Parathyroid adenoma (tissue), 2 donors: ENCODE measurements around the gene RASAL2.

Experiments used
- H2AFZ ChIP-seq: fragments of 300-600 bp; sonication (generic); one replicate; pipeline ENCODE4 v1.7.0; 2017; ENCODE audit warnings: antibody characterized with exemption, mild to moderate bottlenecking
- H3K27ac ChIP-seq: fragments of 300-600 bp; sonication (generic); one replicate; pipeline ENCODE4 v1.7.0; 2017
- H3K27me3 ChIP-seq: fragments of 300-600 bp; sonication (generic); one replicate; pipeline ENCODE4 v1.7.0; 2017; ENCODE audit warnings: low read length; ENCODE audit not compliant: control insufficient read depth, insufficient read depth
- H3K36me3 ChIP-seq: fragments of 300-600 bp; sonication (generic); one replicate; pipeline ENCODE4 v1.7.0; 2017; ENCODE audit warnings: low read length; ENCODE audit not compliant: control insufficient read depth, insufficient read depth
- H3K4me1 ChIP-seq: fragments of 300-600 bp; sonication (generic); one replicate; pipeline ENCODE4 v1.7.0; 2017; ENCODE audit warnings: control low read depth
- H3K4me2 ChIP-seq: fragments of 300-600 bp; sonication (generic); one replicate; pipeline ENCODE4 v1.7.0; 2017; ENCODE audit warnings: low read length
- H3K4me3 ChIP-seq: fragments of 300-600 bp; sonication (generic); one replicate; pipeline ENCODE4 v1.7.0; 2017; ENCODE audit warnings: low read depth, low read length
- H3K79me2 ChIP-seq: fragments of 300-600 bp; sonication (generic); one replicate; pipeline ENCODE4 v1.7.0; 2017; ENCODE audit warnings: control low read depth
- H3K9ac ChIP-seq: fragments of 300-600 bp; sonication (generic); one replicate; pipeline ENCODE4 v1.7.0; 2017; ENCODE audit warnings: mild to moderate bottlenecking
- H3K9me3 ChIP-seq: fragments of 300-600 bp; sonication (generic); one replicate; pipeline ENCODE4 v1.7.0; 2017; ENCODE audit warnings: low read length; ENCODE audit not compliant: control insufficient read depth
- TF ChIP-seq, protein P1 (sequence below): fragments of 300-600 bp; sonication (generic); IDR thresholded peaks from one replicate; pipeline ENCODE4 v1.7.0; 2017; ENCODE audit warnings: antibody characterized with exemption, mild to moderate bottlenecking
- donor health status: primary hyperparathyroidism.

The RASAL2 gene

GRCh38 chr1:178408871-178409270 is 315.0 kb downstream of the RASAL2 start:
- Histone ChIP-seq H3K4me3 (no peak overlapping the region), H3K36me3 (no peaks in the 10 kb centered on the region), H3K4me1 (no peaks in the 10 kb centered on the region), H3K27me3 (no peaks in the 10 kb centered on the region), H3K27ac (no peak overlapping the region), H3K9ac (no peak overlapping the region), H3K79me2 (no peaks in the 10 kb centered on the region), H3K4me2 (no peak overlapping the region), H2AFZ (no peak overlapping the region), H3K9me3 (no peaks in the 10 kb centered on the region)
- TF ChIP-seq, protein P1, sequence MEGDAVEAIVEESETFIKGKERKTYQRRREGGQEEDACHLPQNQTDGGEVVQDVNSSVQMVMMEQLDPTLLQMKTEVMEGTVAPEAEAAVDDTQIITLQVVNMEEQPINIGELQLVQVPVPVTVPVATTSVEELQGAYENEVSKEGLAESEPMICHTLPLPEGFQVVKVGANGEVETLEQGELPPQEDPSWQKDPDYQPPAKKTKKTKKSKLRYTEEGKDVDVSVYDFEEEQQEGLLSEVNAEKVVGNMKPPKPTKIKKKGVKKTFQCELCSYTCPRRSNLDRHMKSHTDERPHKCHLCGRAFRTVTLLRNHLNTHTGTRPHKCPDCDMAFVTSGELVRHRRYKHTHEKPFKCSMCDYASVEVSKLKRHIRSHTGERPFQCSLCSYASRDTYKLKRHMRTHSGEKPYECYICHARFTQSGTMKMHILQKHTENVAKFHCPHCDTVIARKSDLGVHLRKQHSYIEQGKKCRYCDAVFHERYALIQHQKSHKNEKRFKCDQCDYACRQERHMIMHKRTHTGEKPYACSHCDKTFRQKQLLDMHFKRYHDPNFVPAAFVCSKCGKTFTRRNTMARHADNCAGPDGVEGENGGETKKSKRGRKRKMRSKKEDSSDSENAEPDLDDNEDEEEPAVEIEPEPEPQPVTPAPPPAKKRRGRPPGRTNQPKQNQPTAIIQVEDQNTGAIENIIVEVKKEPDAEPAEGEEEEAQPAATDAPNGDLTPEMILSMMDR = no peak

GRCh38 chr1:178409541-178409940 is 315.6 kb downstream of the RASAL2 start:
- H3K4me2 ChIP-seq = no peak overlapping the region
- H3K9me3 ChIP-seq = no peaks in the 10 kb centered on the region
- H3K4me1 ChIP-seq = no peaks in the 10 kb centered on the region
- no peak overlapping the region for H2AFZ ChIP-seq
- H3K9ac ChIP-seq = no peak overlapping the region
- no peak overlapping the region for H3K4me3 ChIP-seq
- H3K27ac ChIP-seq = no peak overlapping the region
- no peaks in the 10 kb centered on the region for H3K36me3 ChIP-seq
- no peaks in the 10 kb centered on the region for H3K27me3 ChIP-seq
- TF ChIP-seq, protein P1 = no peak
- no peaks in the 10 kb centered on the region for H3K79me2 ChIP-seq

GRCh38 chr1:178411756-178412399 is 318.0 kb downstream of the RASAL2 start:
- Histone ChIP-seq H3K27ac (no peak overlapping the region), H3K4me1 (no peaks in the 10 kb centered on the region), H3K36me3 (no peaks in the 10 kb centered on the region), H2AFZ (no peak overlapping the region), H3K4me2 (no peak overlapping the region), H3K9ac (no peak overlapping the region), H3K4me3 (no peak overlapping the region), H3K9me3 (no peaks in the 10 kb centered on the region), H3K27me3 (no peaks in the 10 kb centered on the region), H3K79me2 (no peaks in the 10 kb centered on the region)
- TF ChIP-seq, protein P1 = no peak

GRCh38 chr1:178412400-178412770 is 318.5 kb downstream of the RASAL2 start:
- TF ChIP-seq, protein P1 = no peak

GRCh38 chr1:178417858-178418257 is 324.0 kb downstream of the RASAL2 start:
- H3K9me3 ChIP-seq = no peaks in the 10 kb centered on the region
- peaks cover 4% of the 10 kb centered on the region for H3K4me1 ChIP-seq
- H3K27me3 ChIP-seq = no peaks in the 10 kb centered on the region
- no peaks in the 10 kb centered on the region for H3K79me2 ChIP-seq
- TF ChIP-seq, protein P1 = no peak
- H3K9ac ChIP-seq = no peak overlapping the region
- H3K27ac ChIP-seq = no peak overlapping the region
- no peak overlapping the region for H3K4me2 ChIP-seq
- no peaks in the 10 kb centered on the region for H3K36me3 ChIP-seq
- H3K4me3 ChIP-seq = no peak overlapping the region
- no peak overlapping the region for H2AFZ ChIP-seq

More at GRCh38 chr1:178412400-178412770, 318.5 kb downstream of the RASAL2 start:
- no peaks in the 10 kb centered on the region for H3K36me3 ChIP-seq
- H3K79me2 ChIP-seq = no peaks in the 10 kb centered on the region
- H2AFZ ChIP-seq = no peak overlapping the region
- H3K27me3 ChIP-seq = no peaks in the 10 kb centered on the region
- H3K9me3 ChIP-seq = no peaks in the 10 kb centered on the region
- H3K4me2 ChIP-seq = no peak overlapping the region
- H3K4me1 ChIP-seq = no peaks in the 10 kb centered on the region
- no peak overlapping the region for H3K9ac ChIP-seq
- H3K27ac ChIP-seq = no peak overlapping the region
- H3K4me3 ChIP-seq = no peak overlapping the region
